ENCODE measurements around the gene MDK.
A peak's percentile ranks its signal among the peaks of the same experiment; 100 is the strongest.
"Not testable (repeated sequence)": the region's sequence is repeated elsewhere in the genome, so short reads cannot be mapped to it uniquely, and the experiment has no call there.

The MDK gene

GRCh38 chr11:46369458-46370152 is 11.9 kb upstream of the MDK start:
- DNase-seq = peak; percentile 63

- DNase-seq = no peak
Observed at GRCh38 chr11:46370253-46370652, 11.2 kb upstream of the MDK start.

GRCh38 chr11:46371262-46371661 is 10.2 kb upstream of the MDK start:
- DNase-seq = not testable (repeated sequence)

GRCh38 chr11:46372086-46372485 is 9.4 kb upstream of the MDK start:
- DNase-seq = no peak

GRCh38 chr11:46372501-46372900 is 9.0 kb upstream of the MDK start:
- DNase-seq = not testable (repeated sequence)

- no peak for DNase-seq
Observed at GRCh38 chr11:46373787-46374740, 7.4 kb upstream of the MDK start.

GRCh38 chr11:46374815-46375214 is 6.7 kb upstream of the MDK start:
- no peak for DNase-seq

GRCh38 chr11:46375392-46376101 is 5.9 kb upstream of the MDK start:
- no peak for DNase-seq

- DNase-seq = no peak
Observed at GRCh38 chr11:46376258-46377050, 5.0 kb upstream of the MDK start.

- no peak for DNase-seq
Observed at GRCh38 chr11:46377290-46377689, 4.2 kb upstream of the MDK start.

GRCh38 chr11:46377831-46378230 is 3.6 kb upstream of the MDK start:
- no peak for DNase-seq

GRCh38 chr11:46378296-46378695 is 3.2 kb upstream of the MDK start:
- DNase-seq = no peak

- peak; percentile 16 for DNase-seq
Observed at GRCh38 chr11:46378811-46379481, 2.5 kb upstream of the MDK start.

GRCh38 chr11:46379482-46380293 is 1.8 kb upstream of the MDK start:
- DNase-seq = not testable (repeated sequence)

- DNase-seq = peak; percentile 44
Observed at GRCh38 chr11:46380340-46381047, 975 bp upstream of the MDK start.

GRCh38 chr11:46381819-46382645 is 563 bp downstream of the MDK start:
- DNase-seq = no peak

- peak; percentile 25 for DNase-seq
Observed at GRCh38 chr11:46382646-46383403, 1.4 kb downstream of the MDK start.

- DNase-seq = no peak
Observed at GRCh38 chr11:46383404-46383758, 1.9 kb downstream of the MDK start.
